Adrenal gland (tissue), 5 donors: ENCODE measurements around the gene GPC6.

Source experiments
- POLR2A ChIP-seq, 2 donors: fragments of 450-650 bp; IDR thresholded peaks; one replicate each; pipeline ENCODE4 v1.6.1; 2017; ENCODE audit warnings: antibody characterized with exemption in 2 of 2, mild to moderate bottlenecking in 2 of 2, moderate library complexity in 1 of 2
- TF ChIP-seq, protein P1 (sequence below), 6 experiments: fragments of 450-650 bp in 4 of 6; fragments of 200-600 bp in 2 of 6; sonication (generic) in 1 of 6; IDR thresholded peaks; 1 replicate in 5 of 6; 2 replicates in 1 of 6; pipeline versions ENCODE4 v1.5.1 to v1.8.0; 2016 to 2021; ENCODE audit warnings: antibody characterized with exemption in 6 of 6, mild to moderate bottlenecking in 2 of 6, moderate library complexity in 1 of 6
- donor health status: DM: no; HTN: no; CAD: no.

DNA sequence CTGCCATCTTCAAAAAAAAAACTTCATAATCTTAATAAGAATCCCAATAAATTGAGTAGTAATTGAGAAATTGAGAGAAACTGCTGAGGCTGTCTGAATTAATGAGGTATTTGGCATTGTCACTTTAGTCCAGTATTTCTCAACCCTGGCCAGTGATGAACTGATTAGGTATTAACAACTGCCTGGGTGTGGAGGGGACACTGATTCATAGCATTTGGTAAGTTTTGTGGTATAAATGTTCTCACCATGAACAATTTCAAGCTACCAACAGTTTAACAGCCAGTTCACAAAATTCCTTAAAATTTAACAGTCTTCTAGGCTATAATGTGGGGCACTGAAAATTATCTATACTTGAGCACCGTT is 18.3 kb downstream of the GPC6 start:
- TF ChIP-seq, protein P1, sequence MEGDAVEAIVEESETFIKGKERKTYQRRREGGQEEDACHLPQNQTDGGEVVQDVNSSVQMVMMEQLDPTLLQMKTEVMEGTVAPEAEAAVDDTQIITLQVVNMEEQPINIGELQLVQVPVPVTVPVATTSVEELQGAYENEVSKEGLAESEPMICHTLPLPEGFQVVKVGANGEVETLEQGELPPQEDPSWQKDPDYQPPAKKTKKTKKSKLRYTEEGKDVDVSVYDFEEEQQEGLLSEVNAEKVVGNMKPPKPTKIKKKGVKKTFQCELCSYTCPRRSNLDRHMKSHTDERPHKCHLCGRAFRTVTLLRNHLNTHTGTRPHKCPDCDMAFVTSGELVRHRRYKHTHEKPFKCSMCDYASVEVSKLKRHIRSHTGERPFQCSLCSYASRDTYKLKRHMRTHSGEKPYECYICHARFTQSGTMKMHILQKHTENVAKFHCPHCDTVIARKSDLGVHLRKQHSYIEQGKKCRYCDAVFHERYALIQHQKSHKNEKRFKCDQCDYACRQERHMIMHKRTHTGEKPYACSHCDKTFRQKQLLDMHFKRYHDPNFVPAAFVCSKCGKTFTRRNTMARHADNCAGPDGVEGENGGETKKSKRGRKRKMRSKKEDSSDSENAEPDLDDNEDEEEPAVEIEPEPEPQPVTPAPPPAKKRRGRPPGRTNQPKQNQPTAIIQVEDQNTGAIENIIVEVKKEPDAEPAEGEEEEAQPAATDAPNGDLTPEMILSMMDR (IDR thresholded peaks at IDR 0.05), result no peak
- no peak for TF ChIP-seq POLR2A (IDR thresholded peaks at IDR 0.05)
